ENCODE results near the gene FDXACB1.
A peak's percentile ranks its signal among the peaks of the same experiment; 100 is the strongest.

FDXACB1 gene

DNA sequence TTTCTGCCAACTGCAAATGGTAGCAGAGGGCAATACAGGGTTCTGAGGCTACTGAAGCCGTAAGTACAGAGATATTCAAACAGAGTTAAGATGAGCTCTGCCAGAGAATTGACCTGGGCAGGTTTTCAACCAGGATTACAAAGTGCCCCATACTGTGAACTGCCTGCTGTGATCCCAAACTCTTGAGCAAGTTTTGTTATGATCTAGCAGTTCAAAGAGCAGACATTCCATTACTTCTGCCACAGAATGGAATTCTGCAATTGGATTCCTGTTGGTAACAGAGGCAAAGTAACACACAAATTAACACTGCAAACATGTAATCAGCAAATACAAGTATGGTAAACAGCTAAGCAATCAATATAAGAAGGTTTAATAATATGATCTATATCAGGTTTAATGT lies 38.8 kb downstream of the FDXACB1 start:
- H3K4me3 Mint-ChIP-seq = no peak overlapping the region
- H3K27ac Mint-ChIP-seq = no peak overlapping the region
- peaks cover 8% of the 10 kb centered on the region for H3K36me3 Mint-ChIP-seq
- H3K27me3 Mint-ChIP-seq = no peaks in the 10 kb centered on the region
- no peaks in the 10 kb centered on the region for H3K9me3 Mint-ChIP-seq (ENCODE audit: low read depth)
- peaks cover 6% of the 10 kb centered on the region for H3K4me1 Mint-ChIP-seq (ENCODE audit: low read depth)

DNA sequence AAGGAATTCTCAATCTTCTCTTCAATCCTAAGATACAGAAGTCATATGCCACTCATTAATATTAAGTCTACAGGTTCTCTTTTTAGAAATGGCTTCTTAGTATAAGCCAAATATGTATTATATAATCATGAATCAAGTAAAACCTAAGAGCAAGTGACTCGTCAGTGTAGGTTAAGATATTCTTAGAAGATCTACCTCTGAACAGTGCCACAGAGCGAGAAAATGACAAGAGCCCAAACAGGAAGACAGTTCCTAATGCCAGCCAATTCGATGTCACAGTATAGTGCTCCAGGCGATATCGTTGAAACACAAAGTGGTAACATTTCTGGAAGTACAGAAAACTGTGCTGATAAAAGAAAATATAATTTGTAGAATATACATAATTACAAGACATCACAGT lies 40.9 kb downstream of the FDXACB1 start:
- Mint-ChIP-seq H3K4me1 (ENCODE audit: low read depth) (peaks cover 6% of the 10 kb centered on the region), H3K36me3 (peaks cover 14% of the 10 kb centered on the region), H3K27me3 (no peaks in the 10 kb centered on the region), H3K4me3 (no peak overlapping the region), H3K9me3 (ENCODE audit: low read depth) (no peaks in the 10 kb centered on the region), H3K27ac (no peak overlapping the region)

DNA sequence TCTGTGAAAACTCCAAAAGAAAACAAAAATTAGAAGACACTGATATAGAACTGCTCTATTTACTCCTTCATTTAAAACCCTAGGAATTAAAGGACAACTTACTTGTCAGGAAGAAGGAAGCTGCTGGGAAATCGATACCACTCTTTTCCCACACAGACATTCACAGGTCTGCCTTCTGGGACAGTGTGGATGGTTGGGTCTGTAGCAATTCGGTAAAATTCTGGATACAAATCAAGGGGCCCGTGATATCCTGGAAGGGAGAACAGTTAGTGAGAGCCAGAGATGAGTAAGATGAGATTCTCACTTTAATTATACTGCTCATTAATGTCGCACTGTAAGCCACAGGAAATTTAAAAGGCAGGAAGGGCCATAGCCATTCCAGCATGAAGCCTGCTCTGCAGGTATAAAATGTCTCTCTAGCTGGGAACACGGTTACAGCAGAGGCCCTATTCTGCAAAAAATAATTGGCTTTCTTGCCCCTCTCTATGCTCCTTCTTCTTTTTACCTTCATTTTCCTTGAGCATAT lies 41.5 kb downstream of the FDXACB1 start:
- Mint-ChIP-seq H3K27ac (no peak overlapping the region), H3K27me3 (no peaks in the 10 kb centered on the region), H3K36me3 (peaks cover 14% of the 10 kb centered on the region), H3K9me3 (ENCODE audit: low read depth) (no peaks in the 10 kb centered on the region), H3K4me3 (no peak overlapping the region), H3K4me1 (ENCODE audit: low read depth) (peaks cover 6% of the 10 kb centered on the region)

- Mint-ChIP-seq H3K9me3 (ENCODE audit: low read depth) (no peaks in the 10 kb centered on the region), H3K4me3 (no peak overlapping the region), H3K4me1 (ENCODE audit: low read depth) (peaks cover 6% of the 10 kb centered on the region), H3K27me3 (no peaks in the 10 kb centered on the region), H3K27ac (no peak overlapping the region), H3K36me3 (peaks cover 16% of the 10 kb centered on the region)
Observed at GRCh38 chr11:111836721-111837120, 42.2 kb downstream of the FDXACB1 start.

- H3K27ac Mint-ChIP-seq = no peak overlapping the region
- no peaks in the 10 kb centered on the region for H3K9me3 Mint-ChIP-seq (ENCODE audit: low read depth)
- peaks cover 3% of the 10 kb centered on the region for H3K4me1 Mint-ChIP-seq (ENCODE audit: low read depth)
- peaks cover 16% of the 10 kb centered on the region for H3K36me3 Mint-ChIP-seq
- no peaks in the 10 kb centered on the region for H3K27me3 Mint-ChIP-seq
- H3K4me3 Mint-ChIP-seq = no peak overlapping the region
Observed at GRCh38 chr11:111836162-111836561, 42.8 kb downstream of the FDXACB1 start.

- Mint-ChIP-seq H3K4me1 (ENCODE audit: low read depth) (no peaks in the 10 kb centered on the region), H3K27ac (no peak overlapping the region), H3K4me3 (no peak overlapping the region), H3K36me3 (peaks cover 16% of the 10 kb centered on the region), H3K9me3 (ENCODE audit: low read depth) (no peaks in the 10 kb centered on the region), H3K27me3 (no peaks in the 10 kb centered on the region)
Observed at GRCh38 chr11:111835665-111836064, 43.3 kb downstream of the FDXACB1 start.

DNA sequence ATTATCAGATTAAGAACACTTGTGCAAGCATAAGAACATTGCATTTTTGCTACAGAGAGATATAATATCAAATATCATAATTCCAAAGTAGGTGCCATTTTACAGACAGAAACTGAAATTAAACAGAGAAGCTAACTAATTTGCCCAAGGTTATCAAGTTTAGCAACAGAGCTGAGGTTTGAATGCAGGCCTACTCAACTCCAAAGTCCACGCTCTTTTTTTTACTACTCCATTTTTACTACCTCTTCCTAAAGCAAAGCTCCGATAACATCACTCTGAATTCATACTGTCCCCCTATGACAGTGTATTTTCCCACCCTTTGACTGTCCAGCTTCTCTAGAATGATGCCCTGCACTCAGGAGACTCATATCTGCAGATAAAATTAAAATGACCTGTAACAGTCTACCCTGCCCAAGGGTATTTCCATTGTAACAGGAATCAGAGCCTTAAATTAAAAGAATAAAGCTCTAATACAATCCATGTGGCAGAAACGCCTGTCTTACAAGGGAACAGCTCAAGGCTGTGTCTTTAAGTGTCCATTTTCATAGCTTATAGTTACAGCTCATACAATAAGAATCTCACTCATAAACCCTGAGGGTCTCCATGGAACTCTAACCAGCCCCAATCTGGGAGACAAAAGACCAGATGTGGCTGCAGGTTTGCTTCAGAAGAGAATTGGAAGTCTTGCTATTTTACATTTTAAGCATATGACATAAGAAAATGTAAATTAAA lies 44.4 kb downstream of the FDXACB1 start:
- H3K4me3 Mint-ChIP-seq = no peak overlapping the region
- no peak overlapping the region for H3K27ac Mint-ChIP-seq
- no peaks in the 10 kb centered on the region for H3K27me3 Mint-ChIP-seq
- H3K4me1 Mint-ChIP-seq (ENCODE audit: low read depth) = peaks cover under 1% of the 10 kb centered on the region
- H3K36me3 Mint-ChIP-seq = peaks cover 17% of the 10 kb centered on the region
- no peaks in the 10 kb centered on the region for H3K9me3 Mint-ChIP-seq (ENCODE audit: low read depth)

DNA sequence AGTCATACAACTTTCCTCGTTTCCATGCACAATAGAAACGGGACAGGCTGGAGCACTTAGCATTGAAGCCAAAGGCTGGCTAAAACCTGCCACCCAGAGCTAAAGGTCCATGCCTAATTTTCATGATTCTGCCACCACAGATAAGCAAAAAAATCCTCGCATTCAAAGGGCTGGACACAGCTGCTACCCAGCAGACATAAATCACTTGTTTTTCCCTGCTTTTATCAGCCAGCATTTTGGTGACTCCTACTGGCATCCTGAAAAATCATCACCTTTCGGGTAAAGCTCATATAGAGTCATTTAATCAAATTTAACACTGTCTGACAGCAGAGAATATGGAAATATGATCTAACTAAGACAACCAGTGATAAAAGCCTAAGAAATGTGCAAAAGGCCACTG lies 45.4 kb downstream of the FDXACB1 start:
- no peaks in the 10 kb centered on the region for H3K9me3 Mint-ChIP-seq (ENCODE audit: low read depth)
- H3K4me3 Mint-ChIP-seq = no peak overlapping the region
- H3K36me3 Mint-ChIP-seq = peaks cover 20% of the 10 kb centered on the region
- H3K27ac Mint-ChIP-seq = no peak overlapping the region
- H3K4me1 Mint-ChIP-seq (ENCODE audit: low read depth) = peaks cover 9% of the 10 kb centered on the region
- no peaks in the 10 kb centered on the region for H3K27me3 Mint-ChIP-seq

DNA sequence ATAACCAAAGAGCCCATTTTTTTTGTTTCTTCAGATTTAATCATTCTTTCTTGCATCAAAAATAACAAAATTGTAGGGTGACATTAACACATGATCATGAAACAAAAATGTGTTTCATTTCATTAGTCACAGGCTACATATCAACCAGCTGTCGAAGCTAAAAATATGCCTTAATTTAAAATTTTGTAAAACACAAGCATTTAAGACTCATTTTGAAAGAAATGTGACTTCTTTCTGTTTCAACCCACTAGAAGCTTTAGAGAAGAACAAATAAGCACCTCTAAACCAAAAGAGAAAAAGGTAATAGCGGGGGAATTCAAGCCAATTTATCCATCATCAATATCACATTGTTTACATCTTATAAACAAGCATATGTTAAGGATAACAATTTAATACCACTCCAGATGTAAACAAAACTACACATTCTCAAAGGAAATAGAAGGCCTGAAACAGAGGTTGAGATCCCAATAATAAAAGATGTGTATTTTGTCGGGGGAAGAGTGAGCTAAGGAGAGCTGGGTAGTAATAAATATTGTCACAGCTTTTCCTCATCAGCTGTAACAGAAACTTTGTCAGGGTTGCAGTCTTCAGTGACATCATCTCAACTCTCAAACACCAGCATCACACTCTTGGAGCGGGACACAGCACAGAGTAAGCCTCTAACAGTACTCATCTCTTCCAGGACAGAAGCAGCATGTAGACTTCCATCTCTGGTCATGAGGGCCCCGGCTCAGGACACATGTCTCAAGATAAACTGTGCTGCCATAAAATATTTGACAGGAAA lies 49.6 kb downstream of the FDXACB1 start:
- peaks cover 12% of the 10 kb centered on the region for H3K36me3 Mint-ChIP-seq
- H3K27ac Mint-ChIP-seq = peak overlapping the region; percentile 28
- no peaks in the 10 kb centered on the region for H3K27me3 Mint-ChIP-seq
- peaks cover 9% of the 10 kb centered on the region for H3K4me1 Mint-ChIP-seq (ENCODE audit: low read depth)
- H3K9me3 Mint-ChIP-seq (ENCODE audit: low read depth) = no peaks in the 10 kb centered on the region
- H3K4me3 Mint-ChIP-seq = no peak overlapping the region

- Mint-ChIP-seq H3K36me3 (peaks cover 10% of the 10 kb centered on the region), H3K9me3 (ENCODE audit: low read depth) (no peaks in the 10 kb centered on the region), H3K27ac (no peak overlapping the region)
Observed at GRCh38 chr11:111826322-111826950, 52.5 kb downstream of the FDXACB1 start.

More at GRCh38 chr11:111826322-111826950, 52.5 kb downstream of the FDXACB1 start:
- Mint-ChIP-seq H3K4me1 (ENCODE audit: low read depth) (peaks cover 9% of the 10 kb centered on the region), H3K27me3 (no peaks in the 10 kb centered on the region), H3K4me3 (no peak overlapping the region)
